ENCODE measurements around the gene RTP3. TPM values are rescaled to one million over a fixed set of nuclear protein-coding genes. Genes with fewer than 3 reads are reported as not detected.
"Not testable (repeated sequence)": the region's sequence is repeated elsewhere in the genome, so short reads cannot be mapped to it uniquely, and the experiment has no call there.

The RTP3 gene
- total RNA-seq, 2 donors from 2014 or later = not detected

DNA sequence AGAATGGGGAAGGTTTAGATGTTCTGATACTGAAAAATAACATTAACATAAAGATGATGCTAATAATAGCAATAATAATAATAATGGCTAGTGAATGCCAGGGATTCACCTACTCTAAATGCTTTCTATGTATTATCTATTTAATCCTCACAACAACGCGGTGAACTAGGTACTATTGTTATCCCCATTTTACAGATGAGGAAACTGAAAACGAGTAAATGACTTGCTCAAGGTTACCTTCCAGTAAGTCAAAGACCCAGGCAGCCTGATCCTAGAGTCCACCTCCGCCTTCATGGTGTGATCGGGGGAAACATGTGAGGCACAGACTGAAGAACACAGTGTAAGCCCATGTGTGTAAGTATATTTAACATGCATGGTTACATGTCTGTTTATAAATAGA lies 38.0 kb downstream of the RTP3 start:
- no peaks in the 10 kb centered on the region for H3K27me3 ChIP-seq (replicated peaks; ENCODE audit: insufficient read depth)
- H3K27ac ChIP-seq = no peak overlapping the region
- no peaks in the 10 kb centered on the region for H3K9me3 ChIP-seq
- no peaks in the 10 kb centered on the region for H3K36me3 ChIP-seq
- H3K4me1 ChIP-seq (ENCODE audit: control insufficient read depth in 1 of 2, low read depth in 2 of 2) = no peaks in the 10 kb centered on the region
- no peak for ATAC-seq (ENCODE audit: insufficient number of reproducible peaks, low FRiP score, low read depth)
- TF ChIP-seq, protein P1, sequence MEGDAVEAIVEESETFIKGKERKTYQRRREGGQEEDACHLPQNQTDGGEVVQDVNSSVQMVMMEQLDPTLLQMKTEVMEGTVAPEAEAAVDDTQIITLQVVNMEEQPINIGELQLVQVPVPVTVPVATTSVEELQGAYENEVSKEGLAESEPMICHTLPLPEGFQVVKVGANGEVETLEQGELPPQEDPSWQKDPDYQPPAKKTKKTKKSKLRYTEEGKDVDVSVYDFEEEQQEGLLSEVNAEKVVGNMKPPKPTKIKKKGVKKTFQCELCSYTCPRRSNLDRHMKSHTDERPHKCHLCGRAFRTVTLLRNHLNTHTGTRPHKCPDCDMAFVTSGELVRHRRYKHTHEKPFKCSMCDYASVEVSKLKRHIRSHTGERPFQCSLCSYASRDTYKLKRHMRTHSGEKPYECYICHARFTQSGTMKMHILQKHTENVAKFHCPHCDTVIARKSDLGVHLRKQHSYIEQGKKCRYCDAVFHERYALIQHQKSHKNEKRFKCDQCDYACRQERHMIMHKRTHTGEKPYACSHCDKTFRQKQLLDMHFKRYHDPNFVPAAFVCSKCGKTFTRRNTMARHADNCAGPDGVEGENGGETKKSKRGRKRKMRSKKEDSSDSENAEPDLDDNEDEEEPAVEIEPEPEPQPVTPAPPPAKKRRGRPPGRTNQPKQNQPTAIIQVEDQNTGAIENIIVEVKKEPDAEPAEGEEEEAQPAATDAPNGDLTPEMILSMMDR (IDR thresholded peaks at IDR 0.05) = no peak
- DNase-seq (ENCODE audit: low spot score) = no peak
- H3K4me3 ChIP-seq = no peak overlapping the region

DNA sequence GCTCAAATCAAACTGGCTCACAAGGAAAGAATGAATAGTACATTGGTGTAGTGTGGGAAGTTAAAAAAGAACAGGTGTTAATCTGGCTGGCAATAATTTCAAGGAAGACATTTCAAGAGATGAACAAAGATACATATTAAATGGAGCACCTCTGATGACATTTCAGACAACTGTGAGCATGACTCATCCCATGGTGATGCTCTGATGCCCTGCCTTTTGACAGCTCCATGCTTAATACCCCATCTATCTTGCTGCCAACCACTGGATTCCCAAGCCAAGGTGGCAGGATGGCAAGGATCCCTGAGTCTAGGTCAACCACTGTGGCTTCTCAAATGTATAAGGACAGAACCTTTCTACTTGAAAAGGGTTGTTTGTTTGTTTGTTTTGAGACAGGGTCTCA lies 39.0 kb downstream of the RTP3 start:
- ATAC-seq (ENCODE audit: insufficient number of reproducible peaks, low FRiP score, low read depth) (no peak), DNase-seq (ENCODE audit: low spot score) (no peak)
- no peaks in the 10 kb centered on the region for H3K36me3 ChIP-seq
- H3K27me3 ChIP-seq (replicated peaks; ENCODE audit: insufficient read depth) = no peaks in the 10 kb centered on the region
- no peak overlapping the region for H3K27ac ChIP-seq
- H3K9me3 ChIP-seq = no peaks in the 10 kb centered on the region
- no peak overlapping the region for H3K4me3 ChIP-seq
- H3K4me1 ChIP-seq (ENCODE audit: control insufficient read depth in 1 of 2, low read depth in 2 of 2) = no peaks in the 10 kb centered on the region
- TF ChIP-seq, protein P1 (IDR thresholded peaks at IDR 0.05) = no peak

DNA sequence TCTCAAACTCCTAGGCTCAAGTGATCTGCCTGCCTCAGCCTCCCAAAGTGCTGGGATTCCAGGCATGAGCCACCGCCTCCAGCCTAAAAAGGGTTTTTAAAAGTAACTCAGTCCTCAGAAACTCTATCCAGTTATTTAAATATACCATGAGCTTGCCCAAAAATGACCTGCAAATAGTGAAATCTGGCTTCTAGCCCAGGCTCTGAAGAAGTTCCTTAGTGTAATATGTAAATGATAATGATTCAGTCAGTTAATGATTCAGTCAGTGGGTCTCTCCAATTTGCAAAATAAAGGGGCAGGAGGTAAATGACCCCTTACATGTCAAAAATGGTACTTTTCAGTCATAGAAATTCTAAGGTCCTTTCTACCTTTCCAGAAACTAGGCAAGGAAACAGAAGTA lies 39.5 kb downstream of the RTP3 start:
- Histone ChIP-seq H3K36me3 (no peaks in the 10 kb centered on the region), H3K27me3 (replicated peaks; ENCODE audit: insufficient read depth) (no peaks in the 10 kb centered on the region), H3K27ac (no peak overlapping the region), H3K4me3 (no peak overlapping the region), H3K4me1 (ENCODE audit: control insufficient read depth in 1 of 2, low read depth in 2 of 2) (no peaks in the 10 kb centered on the region), H3K9me3 (no peaks in the 10 kb centered on the region)
- TF ChIP-seq, protein P1 (IDR thresholded peaks at IDR 0.05) = no peak
- ATAC-seq (ENCODE audit: insufficient number of reproducible peaks, low FRiP score, low read depth) (no peak), DNase-seq (ENCODE audit: low spot score) (no peak)

DNA sequence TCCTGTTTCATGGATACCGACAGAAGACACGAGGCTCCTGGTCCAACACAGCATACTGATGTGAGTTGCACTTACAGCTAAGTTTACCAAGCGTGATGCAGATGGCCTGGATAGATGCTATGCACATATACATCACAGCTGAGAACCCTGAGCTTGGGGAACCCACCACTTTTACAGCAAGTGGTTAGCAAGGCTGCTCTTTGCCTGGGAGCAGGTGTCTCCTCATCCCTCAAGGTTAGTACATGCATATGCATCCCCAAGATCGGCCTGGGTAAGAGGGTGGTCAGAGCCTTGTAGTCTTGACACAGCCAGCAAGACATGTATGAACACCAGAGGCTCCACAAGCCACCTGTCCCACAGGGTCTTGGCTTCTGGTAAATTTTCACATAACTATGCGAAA lies 40.0 kb downstream of the RTP3 start:
- ATAC-seq (ENCODE audit: insufficient number of reproducible peaks, low FRiP score, low read depth) (no peak), DNase-seq (ENCODE audit: low spot score) (no peak)
- H3K36me3 ChIP-seq = no peaks in the 10 kb centered on the region
- H3K4me1 ChIP-seq (ENCODE audit: control insufficient read depth in 1 of 2, low read depth in 2 of 2) = no peaks in the 10 kb centered on the region
- TF ChIP-seq, protein P1 (IDR thresholded peaks at IDR 0.05) = no peak
- H3K27ac ChIP-seq = no peak overlapping the region
- no peaks in the 10 kb centered on the region for H3K9me3 ChIP-seq
- no peaks in the 10 kb centered on the region for H3K27me3 ChIP-seq (replicated peaks; ENCODE audit: insufficient read depth)
- no peak overlapping the region for H3K4me3 ChIP-seq

DNA sequence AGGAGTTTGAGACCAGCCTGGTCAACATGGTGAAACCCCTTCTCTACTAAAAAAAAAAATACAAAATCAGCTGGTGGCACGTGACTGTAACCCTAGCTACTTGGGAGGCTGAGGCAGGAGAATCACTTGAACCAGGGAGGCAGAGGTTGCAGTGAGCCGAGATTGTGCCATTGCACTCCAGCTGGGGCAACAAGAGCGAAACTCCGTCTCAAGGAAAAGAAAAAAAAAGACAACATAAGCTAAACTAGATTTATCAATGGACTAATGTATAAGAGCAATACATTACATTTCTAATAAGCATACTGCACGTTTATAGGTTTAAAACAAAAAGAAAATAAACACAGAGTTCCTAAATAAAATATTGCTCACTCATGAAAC lies 40.6 kb downstream of the RTP3 start:
- not testable (repeated sequence) for H3K27ac ChIP-seq; H3K9me3 ChIP-seq; H3K4me3 ChIP-seq; H3K27me3 ChIP-seq (replicated peaks; ENCODE audit: insufficient read depth); DNase-seq (ENCODE audit: low spot score); H3K4me1 ChIP-seq (ENCODE audit: control insufficient read depth in 1 of 2, low read depth in 2 of 2); ATAC-seq (ENCODE audit: insufficient number of reproducible peaks, low FRiP score, low read depth); H3K36me3 ChIP-seq

DNA sequence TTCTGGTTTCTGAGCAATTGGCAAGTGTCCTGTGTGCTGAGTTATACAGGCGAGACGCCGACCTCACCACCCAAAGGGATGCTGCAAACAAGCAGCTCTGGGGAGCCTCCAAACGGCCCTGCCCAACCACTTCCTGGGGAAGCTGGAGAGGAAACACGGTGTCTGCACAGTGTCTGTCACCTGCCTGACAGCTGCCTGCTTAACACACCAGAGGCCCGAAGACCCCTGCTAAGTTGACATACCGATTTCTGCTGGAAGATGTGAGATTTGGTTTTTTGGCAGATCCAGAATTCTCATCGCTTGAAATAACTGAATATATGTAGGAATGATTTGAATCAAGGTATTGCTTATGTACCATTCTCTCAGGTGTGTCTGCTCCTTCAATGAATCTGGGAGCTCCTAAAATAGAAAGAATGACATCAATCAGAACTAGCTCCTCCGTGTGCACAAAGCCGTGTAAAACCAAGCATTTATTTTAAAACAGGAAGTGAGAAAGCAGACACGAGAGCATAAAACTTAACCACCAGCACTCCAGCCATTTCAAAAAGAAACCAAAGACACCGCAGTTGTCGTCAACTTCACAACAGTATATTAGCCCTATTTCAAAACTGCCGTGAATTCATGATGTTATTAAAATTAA lies 41.1 kb downstream of the RTP3 start:
- peak overlapping the region; percentile 33 for H3K4me3 ChIP-seq
- no peaks in the 10 kb centered on the region for H3K36me3 ChIP-seq
- TF ChIP-seq, protein P1 (IDR thresholded peaks at IDR 0.05) = no peak
- H3K9me3 ChIP-seq = no peaks in the 10 kb centered on the region
- no peaks in the 10 kb centered on the region for H3K27me3 ChIP-seq (replicated peaks; ENCODE audit: insufficient read depth)
- H3K4me1 ChIP-seq (ENCODE audit: control insufficient read depth in 1 of 2, low read depth in 2 of 2) = no peaks in the 10 kb centered on the region
- ATAC-seq (ENCODE audit: insufficient number of reproducible peaks, low FRiP score, low read depth) (no peak), DNase-seq (ENCODE audit: low spot score) (no peak)
- H3K27ac ChIP-seq = no peak overlapping the region
